NCI-H2227 (cell line): ENCODE measurements around the gene PAMR1.
"Not testable (repeated sequence)": the region's sequence is repeated elsewhere in the genome, so short reads cannot be mapped to it uniquely, and the experiment has no call there.

Source experiments
- DNase-seq: peaks from one replicate; lab custom pipeline; 2025; ENCODE audit not compliant: unreplicated experiment; lab: John Stamatoyannopoulos, UW

PAMR1 gene, protein sequence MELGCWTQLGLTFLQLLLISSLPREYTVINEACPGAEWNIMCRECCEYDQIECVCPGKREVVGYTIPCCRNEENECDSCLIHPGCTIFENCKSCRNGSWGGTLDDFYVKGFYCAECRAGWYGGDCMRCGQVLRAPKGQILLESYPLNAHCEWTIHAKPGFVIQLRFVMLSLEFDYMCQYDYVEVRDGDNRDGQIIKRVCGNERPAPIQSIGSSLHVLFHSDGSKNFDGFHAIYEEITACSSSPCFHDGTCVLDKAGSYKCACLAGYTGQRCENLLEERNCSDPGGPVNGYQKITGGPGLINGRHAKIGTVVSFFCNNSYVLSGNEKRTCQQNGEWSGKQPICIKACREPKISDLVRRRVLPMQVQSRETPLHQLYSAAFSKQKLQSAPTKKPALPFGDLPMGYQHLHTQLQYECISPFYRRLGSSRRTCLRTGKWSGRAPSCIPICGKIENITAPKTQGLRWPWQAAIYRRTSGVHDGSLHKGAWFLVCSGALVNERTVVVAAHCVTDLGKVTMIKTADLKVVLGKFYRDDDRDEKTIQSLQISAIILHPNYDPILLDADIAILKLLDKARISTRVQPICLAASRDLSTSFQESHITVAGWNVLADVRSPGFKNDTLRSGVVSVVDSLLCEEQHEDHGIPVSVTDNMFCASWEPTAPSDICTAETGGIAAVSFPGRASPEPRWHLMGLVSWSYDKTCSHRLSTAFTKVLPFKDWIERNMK

GRCh38 chr11:35525501-35526175 lies at the start of gene PAMR1:
PAMR1 (minus strand) TSS chr11:35525616; CDS start chr11:35525585, 31 bp downstream.
- peak; percentile 37 for DNase-seq

DNA sequence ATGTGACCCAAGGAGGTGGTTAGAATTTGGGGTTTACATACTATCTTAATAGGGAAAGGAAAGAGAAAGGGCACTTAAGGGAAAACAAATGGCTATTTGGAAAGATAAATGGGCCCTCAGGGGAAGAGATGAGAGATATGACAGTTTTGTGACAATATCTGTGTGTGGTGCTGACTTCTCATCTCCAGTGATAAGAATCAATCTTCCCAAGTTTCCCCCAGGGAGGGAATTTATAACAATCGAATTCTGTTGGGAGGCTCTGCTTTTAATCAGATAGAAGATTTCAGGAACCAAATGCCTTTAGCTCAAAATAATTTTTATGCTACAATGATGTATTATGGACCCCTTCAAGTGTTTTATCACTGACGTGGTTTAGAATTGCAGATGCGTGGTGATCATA lies 46.3 kb upstream of the PAMR1 start:
- DNase-seq: no peak

- DNase-seq: no peak
Measured at GRCh38 chr11:35567737-35568465, 42.5 kb upstream of the PAMR1 start.

GRCh38 chr11:35566885-35567284 lies 41.5 kb upstream of the PAMR1 start:
- no peak for DNase-seq

GRCh38 chr11:35566181-35566580 lies 40.8 kb upstream of the PAMR1 start:
- no peak for DNase-seq

DNA sequence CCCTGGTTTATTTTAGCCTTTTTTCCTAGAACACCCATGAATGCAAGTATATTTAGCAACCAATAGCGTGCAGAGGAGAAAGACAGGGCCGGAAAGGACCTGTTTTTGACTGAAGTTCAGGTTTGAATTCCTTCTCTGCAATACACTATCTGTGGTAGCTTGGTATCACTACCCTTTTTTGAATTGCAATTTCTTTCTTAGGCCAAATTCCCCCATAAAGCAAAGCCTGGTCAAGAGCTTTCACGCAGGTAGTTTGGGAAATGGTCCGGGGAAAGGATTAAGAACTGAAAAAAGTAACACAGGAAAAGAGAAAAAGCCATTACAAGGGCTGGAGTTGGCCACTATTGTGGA lies 38.8 kb upstream of the PAMR1 start:
- DNase-seq: no peak

DNA sequence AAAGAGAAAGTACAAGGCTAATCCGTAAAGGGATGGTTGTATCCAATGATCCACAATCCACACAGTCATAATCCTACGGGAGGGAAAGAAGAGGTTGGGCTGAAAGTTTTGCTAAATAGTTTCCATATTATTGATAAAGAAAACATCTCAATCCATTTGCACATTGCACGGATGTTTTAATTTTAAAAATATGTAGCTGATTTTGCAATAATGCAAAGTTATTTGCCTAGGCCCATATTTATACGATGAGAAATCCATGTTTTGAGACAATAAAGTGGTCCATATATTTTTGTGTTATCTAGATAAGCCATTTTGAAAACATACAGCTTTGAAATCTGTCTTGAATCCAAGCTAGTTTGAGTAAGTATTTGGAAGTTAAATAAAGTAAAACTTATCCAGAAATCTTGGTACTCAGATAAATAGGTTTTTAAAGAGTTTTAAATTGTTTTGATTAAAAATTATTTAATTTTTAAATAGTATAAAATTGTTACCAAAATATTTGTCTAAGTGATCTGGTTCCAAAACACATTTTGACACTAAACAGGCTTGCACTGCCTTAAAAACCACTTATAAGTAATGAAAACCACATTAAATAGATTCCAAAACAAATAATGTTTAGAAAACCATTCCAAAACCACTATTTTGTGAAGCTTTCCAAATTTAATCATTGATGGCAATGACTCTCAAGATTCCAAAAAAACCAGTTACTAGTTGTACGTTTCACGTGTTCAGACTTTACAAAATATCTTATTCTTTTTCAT lies 38.2 kb upstream of the PAMR1 start:
- DNase-seq: no peak

- DNase-seq: no peak
Measured at GRCh38 chr11:35559949-35560348, 34.5 kb upstream of the PAMR1 start.

- DNase-seq: no peak
Measured at GRCh38 chr11:35558513-35558912, 33.1 kb upstream of the PAMR1 start.

DNA sequence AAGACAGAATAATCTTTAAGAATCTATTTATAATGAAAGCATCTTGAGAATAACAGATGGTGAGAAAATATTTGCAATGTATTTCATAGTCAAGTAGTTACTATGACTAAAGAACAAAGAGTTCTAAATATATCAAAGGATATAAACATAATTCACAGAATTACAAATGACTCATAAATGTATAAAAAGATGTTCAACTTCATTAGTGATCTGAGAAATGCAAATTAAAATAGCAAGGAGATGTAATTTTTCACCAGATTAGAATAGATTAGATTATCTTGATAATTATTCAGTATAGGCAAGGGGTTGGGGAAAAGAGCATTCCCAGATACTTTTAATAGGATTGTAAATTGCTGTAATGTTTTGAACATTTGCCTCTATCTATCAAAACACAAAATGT lies 30.1 kb upstream of the PAMR1 start:
- no peak for DNase-seq

DNA sequence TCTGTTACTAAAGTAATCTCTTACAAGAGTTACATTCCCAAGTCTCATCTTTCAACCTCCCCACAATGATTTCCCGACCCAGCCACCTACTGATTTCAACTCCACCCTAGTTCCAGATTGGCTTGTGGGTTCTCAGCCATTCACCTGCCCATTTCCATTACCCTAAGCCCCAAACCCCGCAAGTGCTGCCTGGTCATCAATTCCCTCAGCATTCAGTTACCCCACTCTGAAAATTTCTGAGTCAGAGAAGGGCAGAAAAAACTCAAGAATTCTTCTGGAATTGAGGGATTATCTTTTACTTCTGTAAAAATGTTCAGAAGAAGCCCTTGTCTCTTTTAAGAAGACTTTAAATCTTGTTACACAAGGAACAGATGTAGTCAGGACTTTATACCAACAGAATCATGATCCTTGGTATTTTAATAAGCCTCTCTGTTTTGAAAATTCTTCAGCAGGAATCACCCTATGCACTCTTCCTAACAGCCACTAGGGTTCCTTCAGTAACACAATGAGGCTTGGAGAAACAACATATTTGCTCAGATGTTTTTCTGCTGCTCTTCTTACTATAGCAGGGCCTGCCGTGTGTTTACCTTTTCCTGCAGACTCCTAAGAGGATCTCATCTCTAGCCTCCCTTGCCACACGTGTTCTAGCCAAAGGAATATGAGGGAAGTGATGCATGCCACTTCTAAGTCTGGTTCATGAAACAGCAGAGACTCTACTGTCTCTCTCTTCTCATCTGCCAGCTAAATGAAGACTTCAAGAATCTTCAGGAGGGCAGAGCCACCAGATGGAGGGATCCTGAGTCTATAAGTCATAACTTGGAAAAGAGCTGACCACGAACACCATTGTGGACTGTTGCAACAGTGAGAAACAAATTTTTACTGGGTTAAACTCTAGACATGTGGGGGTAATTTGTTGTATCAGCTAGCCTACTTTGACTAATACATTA lies 29.3 kb upstream of the PAMR1 start:
- DNase-seq: no peak

- no peak for DNase-seq
Measured at GRCh38 chr11:35553831-35554230, 28.4 kb upstream of the PAMR1 start.

GRCh38 chr11:35553021-35553420 lies 27.6 kb upstream of the PAMR1 start:
- no peak for DNase-seq

- no peak for DNase-seq
Measured at GRCh38 chr11:35552616-35553015, 27.2 kb upstream of the PAMR1 start.

GRCh38 chr11:35550374-35551036 lies 25.1 kb upstream of the PAMR1 start:
- DNase-seq: no peak

GRCh38 chr11:35549787-35550186 lies 24.4 kb upstream of the PAMR1 start:
- DNase-seq: peak; percentile 4

GRCh38 chr11:35548925-35549561 lies 23.6 kb upstream of the PAMR1 start:
- no peak for DNase-seq

DNA sequence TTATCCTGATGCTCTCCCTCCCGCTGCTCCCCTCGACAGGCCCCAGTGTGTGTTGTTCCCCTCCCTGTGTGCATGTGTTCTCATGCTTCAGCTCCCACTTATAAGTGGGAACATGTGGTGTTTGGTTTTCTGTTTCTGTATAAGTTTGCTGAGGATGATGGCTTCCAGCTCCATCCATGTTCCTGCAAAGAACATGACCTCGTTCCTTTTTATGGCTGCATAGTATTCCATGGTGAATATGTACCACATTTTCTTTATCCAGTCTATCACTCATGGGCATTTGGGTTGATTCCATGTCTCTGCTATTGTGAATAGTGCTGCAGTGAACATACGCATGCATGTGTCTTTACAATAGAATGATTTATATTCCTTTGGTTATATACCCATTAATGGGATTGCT lies 22.6 kb upstream of the PAMR1 start:
- DNase-seq: not testable (repeated sequence)
